ENCODE measurements around the gene AK1. TPM values are rescaled to one million over a fixed set of nuclear protein-coding genes. Genes with fewer than 3 reads are reported as not detected.

The AK1 gene
- total RNA-seq, 1 donor from 2014 or later = 43.8 TPM

DNA sequence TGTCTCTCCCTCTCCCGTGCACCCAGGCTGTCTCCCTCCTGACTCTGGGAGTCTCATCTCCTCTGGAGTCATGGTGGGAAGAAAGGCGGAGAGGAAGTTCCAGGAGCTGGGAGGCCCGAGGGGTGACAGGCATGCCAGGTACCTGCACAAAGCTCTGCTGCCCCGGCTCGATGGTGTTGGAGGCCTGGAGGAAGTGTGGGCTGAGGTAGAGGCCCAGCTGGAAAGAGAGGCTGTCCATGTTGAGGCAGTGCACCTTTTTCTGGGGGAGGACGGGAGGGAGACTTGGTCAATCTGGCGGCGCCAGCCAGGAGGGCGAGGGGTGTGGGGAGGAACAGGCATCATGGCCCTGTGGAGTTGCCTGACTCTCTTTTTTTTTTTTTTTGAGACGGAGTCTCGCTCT is 58.9 kb downstream of the AK1 start:
- DNase-seq (ENCODE audit: low read depth) = no peak

GRCh38 chr9:127817881-127818434 is 59.5 kb downstream of the AK1 start:
- DNase-seq (ENCODE audit: low read depth) = no peak

GRCh38 chr9:127816728-127817127 is 60.7 kb downstream of the AK1 start:
- DNase-seq (ENCODE audit: low read depth) = no peak

Other genes starting within 250 kb of the AK1 start
- 0.10 TPM in 1 of 2 replicates, not detected in the other for gene CFAP157, start 170.7 kb downstream of the AK1 start, total RNA-seq
- gene PTRH1, start 162.0 kb downstream of the AK1 start, total RNA-seq = 21.8 and 45.1 TPM in 2 replicates
- gene TTC16, start 161.6 kb downstream of the AK1 start, total RNA-seq = 0.10 TPM in 1 of 2 replicates, not detected in the other
- gene TOR2A, start 142.4 kb downstream of the AK1 start, total RNA-seq = 3.3 and 6.4 TPM in 2 replicates
- gene SH2D3C, start 99.0 kb downstream of the AK1 start, total RNA-seq = 0.05 and 0.17 TPM in 2 replicates
- gene CDK9, start 91.6 kb downstream of the AK1 start, total RNA-seq = 43.6 and 69.1 TPM in 2 replicates
- gene FPGS, start 74.8 kb downstream of the AK1 start, total RNA-seq = 75.2 and 136 TPM in 2 replicates
- 0.87 and 6.8 TPM in 2 replicates for gene ENG, start 23.0 kb downstream of the AK1 start, total RNA-seq
- 23.1 and 30.5 TPM in 2 replicates for gene ST6GALNAC6, start 21.9 kb upstream of the AK1 start, total RNA-seq
- gene ST6GALNAC4, start 39.4 kb upstream of the AK1 start, total RNA-seq = 31.8 and 33.0 TPM in 2 replicates
- 0.65 and 2.1 TPM in 2 replicates for gene PIP5KL1, start 53.1 kb upstream of the AK1 start, total RNA-seq
- 6.4 and 7.1 TPM in 2 replicates for gene DPM2, start 60.2 kb upstream of the AK1 start, total RNA-seq
- gene EEIG1, start 103.3 kb upstream of the AK1 start, total RNA-seq = 5.0 and 39.1 TPM in 2 replicates
- 7.6 and 13.5 TPM in 2 replicates for gene NAIF1, start 189.6 kb upstream of the AK1 start, total RNA-seq
- 9.8 and 12.3 TPM in 2 replicates for gene SLC25A25, start 190.6 kb upstream of the AK1 start, total RNA-seq

Data from renal cortical epithelial cell (primary cell).